K562 (cell line): Measurements from ENCODE around the gene SELENOI. TPM values are rescaled to one million over a fixed set of nuclear protein-coding genes. Genes with fewer than 3 reads are reported as not detected.
"Not testable (repeated sequence)": the region's sequence is repeated elsewhere in the genome, so short reads cannot be mapped to it uniquely, and the experiment has no call there.

Source experiments
- ATAC-seq: fragments of 200-7000 bp; cut with Tn5 transposase; 3 replicates; pipeline ENCODE4 v1.9.1; 2020; ENCODE audit warnings: moderate library complexity
- BruUV-seq: library from RNA; stranded (reverse); fragments of 400-500 nt; replicated peaks from 2 replicates; lab custom pipeline; 2021; lab: Mats Ljungman, UMichigan
- CTCF ChIA-PET: fragments of 300-600 bp; formaldehyde crosslinking; extraction: SDS; loops from one replicate; lab custom pipeline; 2021; ENCODE audit warnings: low intra/inter-chr PET ratio; lab: Yijun Ruan, JAX
- POLR2A ChIA-PET: fragments of 300-600, 350-650 bp; sonication (Branson Sonifier 250); formaldehyde crosslinking; extraction: SDS; loops from one replicate; lab custom pipeline; 2021; ENCODE audit warnings: antibody characterized with exemption, inconsistent platforms; lab: Yijun Ruan, JAX
- DNase-seq, 4 experiments: peaks; one replicate each; pipeline versions ENCODE4 v3.0.0 to v3.0.0-alpha.2; 2011 to 2018; ENCODE audit warnings: low spot score in 3 of 4, mixed read lengths in 3 of 4; ENCODE audit errors: extremely low read depth in 1 of 4
- FAIRE-seq: peaks from 2 replicates; lab custom pipeline; 2011; peaks lifted over from hg19 to GRCh38; lab: Jason Lieb, UNC
- H2AFZ ChIP-seq: 2 replicates; pipeline ENCODE4 v1.6.0; 2011; ENCODE audit warnings: low read depth, low read length, control low read depth, inconsistent platforms
- H3K27ac ChIP-seq: fragments of 200-600 bp; 3 replicates; pipeline ENCODE4 v1.8.0; 2011; ENCODE audit warnings: low read depth, mild to moderate bottlenecking, control low read depth, inconsistent platforms, low read length, moderate library complexity, mixed read lengths; ENCODE audit errors: extremely low read depth
- H3K27me3 ChIP-seq, 2 experiments: fragments of 300-600 bp in 1 of 2; 2 replicates in 1 of 2; 3 replicates in 1 of 2; pipeline versions ENCODE4 v1.6.0 to v1.8.0; 2011; ENCODE audit warnings: inconsistent platforms in 2 of 2, low read length in 2 of 2, mild to moderate bottlenecking in 1 of 2, mixed read lengths in 1 of 2, moderate library complexity in 1 of 2; ENCODE audit not compliant: control insufficient read depth in 2 of 2, insufficient read depth in 2 of 2
- H3K36me3 ChIP-seq: fragments of 300-600 bp; 3 replicates; pipeline ENCODE4 v1.8.0; 2011; ENCODE audit warnings: mild to moderate bottlenecking, low read length, inconsistent platforms; ENCODE audit not compliant: control insufficient read depth, insufficient read depth
- H3K4me1 ChIP-seq, 2 experiments: fragments of 200-600 bp in 1 of 2; replicated peaks in 1 of 2; 2 replicates in 1 of 2; 3 replicates in 1 of 2; pipeline versions ENCODE4 v1.5.1 to v1.8.0; 2011; ENCODE audit warnings: inconsistent platforms in 2 of 2, low read length in 2 of 2, mild to moderate bottlenecking in 1 of 2, mixed read lengths in 1 of 2, moderate library complexity in 1 of 2; ENCODE audit not compliant: control insufficient read depth in 2 of 2, insufficient read depth in 2 of 2
- H3K4me2 ChIP-seq: 2 replicates; pipeline ENCODE4 v1.6.1; 2011; ENCODE audit warnings: low read length, control low read depth, inconsistent platforms, mixed read lengths; ENCODE audit not compliant: insufficient read depth
- H3K4me3 ChIP-seq: fragments of 200-600 bp; sonication (generic), shearing (Covaris generic); 2 replicates; pipeline ENCODE4 v1.5.1; 2016; ENCODE audit warnings: control low read depth, inconsistent platforms
- H3K79me2 ChIP-seq: fragments of 200-600 bp; 3 replicates; pipeline ENCODE4 v1.8.0; 2011; ENCODE audit warnings: low read length, inconsistent platforms; ENCODE audit not compliant: control insufficient read depth, insufficient read depth
- H3K9ac ChIP-seq, 2 experiments: 2 replicates each; pipeline versions ENCODE4 v1.6.0 to v1.6.1; 2011; ENCODE audit warnings: low read depth in 2 of 2, low read length in 2 of 2, control low read depth in 1 of 2, inconsistent platforms in 1 of 2, mild to moderate bottlenecking in 1 of 2, mixed read lengths in 1 of 2; ENCODE audit not compliant: insufficient read depth in 1 of 2
- H3K9me1 ChIP-seq: one replicate; pipeline ENCODE4 v1.6.0; 2011; ENCODE audit warnings: inconsistent platforms, mild to moderate bottlenecking, low read length, moderate library complexity; ENCODE audit not compliant: control insufficient read depth, insufficient read depth
- H3K9me3 ChIP-seq: replicated peaks from 2 replicates; pipeline ENCODE4 v1.5.1; 2011; ENCODE audit warnings: low read depth, low read length, inconsistent platforms; ENCODE audit not compliant: control insufficient read depth, insufficient read depth
- H4K20me1 ChIP-seq: replicated peaks from 2 replicates; pipeline ENCODE4 v1.6.1; 2011; ENCODE audit warnings: low read length, inconsistent platforms, mixed read lengths; ENCODE audit not compliant: control insufficient read depth, insufficient read depth
- CEBPZ ChIP-seq: fragments of 150-350 bp; IDR thresholded peaks from 2 replicates; pipeline ENCODE4 v1.6.1; 2014; ENCODE audit warnings: low read depth, mild to moderate bottlenecking, low read length, borderline replicate concordance
- MAZ ChIP-seq, 2 experiments: fragments of 450-650 bp in 1 of 2; sonication (generic) in 1 of 2; formaldehyde crosslinking; IDR thresholded peaks in 1 of 2; conservative IDR thresholded peaks in 1 of 2; 2 replicates each; pipeline versions ENCODE4 v1.4.0 to v1.5.0; 2020; ENCODE audit warnings: mild to moderate bottlenecking in 1 of 2, missing genetic modification reagents in 1 of 2
- MED1 ChIP-seq: sonication (generic); formaldehyde crosslinking; IDR thresholded peaks from 2 replicates; pipeline ENCODE4 v1.8.1; 2023; ENCODE audit warnings: missing genetic modification reagents, borderline replicate concordance
- NR2C1 ChIP-seq, 2 experiments: fragments of 450-650 bp; IDR thresholded peaks; 2 replicates each; pipeline ENCODE4 v1.6.1; 2017; ENCODE audit warnings: mild to moderate bottlenecking in 2 of 2, antibody characterized with exemption in 1 of 2, inconsistent platforms in 1 of 2, missing compliant biosample characterization in 1 of 2, missing genetic modification characterization in 1 of 2
- RBM25 ChIP-seq: fragments of 200-400 bp; formaldehyde crosslinking; IDR thresholded peaks from 2 replicates; pipeline ENCODE4 v1.6.1; 2018; ENCODE audit warnings: low read length, low read depth, moderate library complexity; ENCODE audit not compliant: severe bottlenecking
- ZFX ChIP-seq: sonication (generic); formaldehyde crosslinking; IDR thresholded peaks from 2 replicates; pipeline ENCODE4 v1.8.0; 2022; ENCODE audit warnings: mild to moderate bottlenecking, missing genetic modification reagents, moderate library complexity
- ZNF133 ChIP-seq: fragments of 250-450 bp; sonication (Bioruptor Pico); IDR thresholded peaks from 2 replicates; pipeline ENCODE4 v1.4.0; 2020; ENCODE audit warnings: mild to moderate bottlenecking
- ZNF146 ChIP-seq: IDR thresholded peaks from one replicate; pipeline ENCODE4 v1.6.1; 2018; ENCODE audit warnings: missing compliant biosample characterization; ENCODE audit not compliant: unreplicated experiment
- WGBS: fragments of 100-300 bp; shearing (Covaris generic); methylation state at CpG from one replicate; pipeline ENCODE4 v1.1.6; 2016; ENCODE audit warnings: low coverage, mixed read lengths; ENCODE audit not compliant: insufficient coverage; ENCODE audit errors: missing lambda C conversion rate; 5-methylcytosine and 5-hydroxymethylcytosine counted together
- in situ Hi-C: fragments of 300-500 bp; cut with MboI; formaldehyde crosslinking; loops from 4 replicates; pipeline ENCODE4 v1.15.0; 2018; ENCODE audit warnings: inconsistent platforms, mixed read lengths
- intact Hi-C: fragments of 100-400 bp; cut with micrococcal nuclease; formaldehyde crosslinking; loops from 2 replicates; pipeline ENCODE4 v1.14.2; 2022
- polyA plus RNA-seq, 8 experiments: library from polyadenylated mRNA; depleted of rRNA in 4 of 8; stranded (reverse) in 5 of 8; unstranded in 3 of 8; fragments of >200 nt; fragmentation: Nextera tagmentation in 2 of 8; fragmentation: Illumina TruSeq in 1 of 8; extraction: Ambion mirVana in 2 of 8; extraction: Trizol in 1 of 8; gene quantifications; 2 replicates each; pipeline versions ENCODE4 v1.2.1 to v1.2.3, GENCODE V29; 2011 to 2014; ENCODE audit warnings: inconsistent platforms in 1 of 8, missing spikeins in 1 of 8
- total RNA-seq, 7 experiments: library from RNA; depleted of rRNA in 6 of 7; stranded (reverse); fragments of >200 nt in 6 of 7; fragmentation: Illumina TruSeq in 2 of 7; extraction: Trizol in 2 of 7; gene quantifications; 2 replicates each; pipeline versions ENCODE4 v1.2.1 to v1.2.3, GENCODE V29; 2011 to 2021; ENCODE audit warnings: low replicate concordance in 1 of 7
- TF ChIP-seq, protein P1 (sequence below): fragments of 250-450 bp; sonication (Bioruptor Pico); IDR thresholded peaks from 2 replicates; pipeline ENCODE4 v1.5.1; 2021; ENCODE audit warnings: mild to moderate bottlenecking

The SELENOI gene
- total and polyA plus RNA-seq, 9 of the 15 experiments (the other 6 are each of a cell fraction or from before 2014, with no cell fraction given) = 9.6 to 46.9 (median 24.4) TPM

DNA sequence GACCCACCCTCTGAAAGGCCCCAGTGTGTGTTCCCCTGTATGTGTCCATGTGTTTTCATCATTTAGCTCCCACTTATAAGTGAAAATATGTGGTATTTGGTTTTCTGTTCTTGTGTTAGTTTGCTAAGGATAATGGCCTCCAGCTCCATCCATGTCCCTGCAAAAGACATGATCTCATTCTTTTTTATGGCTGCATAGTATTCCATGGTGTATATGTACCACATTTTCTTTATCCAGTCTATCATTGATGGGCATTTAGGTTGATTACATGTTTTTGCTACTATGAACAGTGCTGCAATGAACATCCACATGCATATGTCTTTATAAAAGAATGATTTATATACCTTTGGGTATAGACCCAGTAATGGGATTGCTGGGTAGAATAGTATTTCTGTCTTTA is 21.5 kb upstream of the SELENOI start:
- BruUV-seq, H3K4me3 ChIP-seq, CTCF ChIA-PET, in situ Hi-C loops, FAIRE-seq, H3K9ac ChIP-seq, H2AFZ ChIP-seq, H3K4me2 ChIP-seq, H3K9me1 ChIP-seq, H3K79me2 ChIP-seq, H3K27me3 ChIP-seq, H4K20me1 ChIP-seq, ATAC-seq, intact Hi-C loops, DNase-seq, H3K9me3 ChIP-seq, H3K27ac ChIP-seq, H3K36me3 ChIP-seq, H3K4me1 ChIP-seq: not testable (repeated sequence)
- POLR2A ChIA-PET = interaction anchor here (2.0 kb wide), 1 partner anchor 8 kb away, joined by 10 read pairs; no protein-coding TSS in a partner anchor
- peak; percentile 42 for TF ChIP-seq RBM25
- TF ChIP-seq ZFX (CRISPR knock-in tag) = 0 out of 2 replicates have a peak, but pooled peaks have one; percentile 16
- peak; percentile 81 for TF ChIP-seq ZNF146 (CRISPR knock-in tag)

GRCh38 chr2:26324903-26325302 is 21.0 kb upstream of the SELENOI start:
- in situ Hi-C loops (no loop called here), intact Hi-C loops (no loop called here)
- ChIA-PET CTCF (no interaction called here), POLR2A (interaction anchor here (1.2 to 2.0 kb wide), 2 partner anchors 8 to 20 kb away, joined by 5 to 10 read pairs; no protein-coding TSS in a partner anchor)
- Histone ChIP-seq H3K4me2 (no peak overlapping the region), H3K27me3 (peaks cover 0 to 5% of the 10 kb centered on the region in 2 experiments; a peak in 1 of 5 replicates), H3K27ac (no peak overlapping the region), H3K4me3 (no peak overlapping the region), H3K9me3 (no peaks in the 10 kb centered on the region), H3K9me1 (no peaks in the 10 kb centered on the region), H3K79me2 (no peaks in the 10 kb centered on the region), H3K4me1 (no peaks in the 10 kb centered on the region; a peak in 1 of 5 replicates), H2AFZ (no peak overlapping the region), H3K9ac (no peak overlapping the region), H3K36me3 (no peaks in the 10 kb centered on the region), H4K20me1 (no peaks in the 10 kb centered on the region)
- FAIRE-seq (no peak), DNase-seq (no peak), ATAC-seq (no peak)
- WGBS = 6% methylated on average over 3 of the region's 3 CpGs
- BruUV-seq = no TSS peak
- TF ChIP-seq CEBPZ (no peak), MAZ (CRISPR knock-in tag; conservative IDR thresholded peaks at IDR 0.05 in 1 of 2, IDR thresholded peaks at IDR 0.05 in 1 of 2) (no peak), NR2C1 (IDR thresholded peaks at IDR 0.05) (peak; percentile 44; the same call in 1 of the 2 replicates), NR2C1 (tag; IDR thresholded peaks at IDR 0.05) (no peak), MED1 (no peak), ZNF133 (CRISPR knock-in tag) (no peak)
- TF ChIP-seq, protein P1, sequence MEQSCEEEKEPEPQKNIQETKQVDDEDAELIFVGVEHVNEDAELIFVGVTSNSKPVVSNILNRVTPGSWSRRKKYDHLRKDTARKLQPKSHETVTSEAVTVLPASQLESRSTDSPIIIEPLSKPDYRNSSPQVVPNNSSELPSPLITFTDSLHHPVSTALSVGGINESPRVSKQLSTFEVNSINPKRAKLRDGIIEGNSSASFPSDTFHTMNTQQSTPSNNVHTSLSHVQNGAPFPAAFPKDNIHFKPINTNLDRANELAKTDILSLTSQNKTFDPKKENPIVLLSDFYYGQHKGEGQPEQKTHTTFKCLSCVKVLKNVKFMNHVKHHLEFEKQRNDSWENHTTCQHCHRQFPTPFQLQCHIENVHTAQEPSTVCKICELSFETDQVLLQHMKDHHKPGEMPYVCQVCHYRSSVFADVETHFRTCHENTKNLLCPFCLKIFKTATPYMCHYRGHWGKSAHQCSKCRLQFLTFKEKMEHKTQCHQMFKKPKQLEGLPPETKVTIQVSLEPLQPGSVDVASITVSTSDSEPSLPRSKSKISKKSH (CRISPR knock-in tag) = no peak
